GM19395 (cell line): ENCODE results near the gene TNFRSF11A.

Experiments
- ATAC-seq: cut with Tn5 transposase; IDR thresholded peaks from one replicate; pipeline ENCODE4 v1.9.1; 2021; ENCODE audit warnings: mild to moderate bottlenecking, moderate library complexity; ENCODE audit not compliant: unreplicated experiment

Gene TNFRSF11A

DNA sequence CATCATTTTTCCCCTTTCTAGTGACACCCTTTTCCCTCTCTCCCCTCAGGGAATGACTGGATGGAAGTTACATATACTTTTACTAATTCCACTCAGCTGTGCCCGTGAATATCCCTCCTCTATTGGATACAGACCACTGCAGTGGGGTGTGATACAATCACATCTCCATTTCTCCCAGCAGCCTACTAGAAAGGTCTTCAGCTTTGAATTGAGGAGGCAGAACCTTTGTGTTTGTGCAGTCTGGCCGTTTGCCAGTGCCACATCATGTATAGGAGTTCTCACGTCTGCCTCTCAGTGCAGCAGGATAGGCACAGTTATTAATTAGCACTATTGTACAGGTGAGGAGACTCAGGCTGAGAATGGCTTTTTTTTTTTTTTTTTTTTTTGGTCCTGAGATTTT is 16.4 kb downstream of the TNFRSF11A start:
- ATAC-seq = no peak

DNA sequence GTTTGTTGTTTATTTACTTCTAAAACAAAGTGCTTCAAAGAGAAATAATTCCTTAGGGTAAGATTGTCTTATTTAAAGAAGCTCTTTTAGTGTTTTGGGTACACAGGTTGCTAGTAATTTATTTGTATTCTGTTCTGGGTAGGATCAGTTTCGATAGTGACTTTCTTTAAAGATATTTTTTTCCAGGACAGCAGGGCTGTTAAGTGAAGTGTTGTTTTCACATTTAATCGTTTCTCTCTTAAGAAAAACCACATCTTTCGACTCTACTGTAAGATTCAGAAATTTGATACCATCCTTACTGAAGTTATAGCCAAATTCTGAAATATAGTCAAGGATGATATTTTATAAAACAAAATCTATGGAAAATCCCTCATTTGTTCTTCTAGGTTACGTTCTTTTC is 17.8 kb downstream of the TNFRSF11A start:
- ATAC-seq = no peak

DNA sequence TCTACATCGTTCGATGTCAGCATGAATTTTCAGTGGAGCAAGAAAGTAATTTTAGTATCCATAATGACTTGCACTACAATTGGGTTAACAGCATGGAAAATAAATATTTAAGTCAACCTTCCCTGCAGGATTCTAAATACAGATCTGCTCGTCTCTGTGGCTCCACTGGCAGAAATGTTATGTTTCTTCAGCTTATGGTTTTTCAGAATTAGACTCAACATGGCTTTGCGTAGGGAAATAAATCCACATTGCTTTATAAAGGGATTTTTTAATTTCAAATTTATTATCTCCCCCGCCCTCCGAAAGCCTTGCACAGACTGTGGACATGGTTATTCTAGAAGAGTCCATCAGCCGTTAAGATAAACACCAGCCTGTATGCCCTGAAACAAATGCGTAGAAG is 18.2 kb downstream of the TNFRSF11A start:
- ATAC-seq = no peak

DNA sequence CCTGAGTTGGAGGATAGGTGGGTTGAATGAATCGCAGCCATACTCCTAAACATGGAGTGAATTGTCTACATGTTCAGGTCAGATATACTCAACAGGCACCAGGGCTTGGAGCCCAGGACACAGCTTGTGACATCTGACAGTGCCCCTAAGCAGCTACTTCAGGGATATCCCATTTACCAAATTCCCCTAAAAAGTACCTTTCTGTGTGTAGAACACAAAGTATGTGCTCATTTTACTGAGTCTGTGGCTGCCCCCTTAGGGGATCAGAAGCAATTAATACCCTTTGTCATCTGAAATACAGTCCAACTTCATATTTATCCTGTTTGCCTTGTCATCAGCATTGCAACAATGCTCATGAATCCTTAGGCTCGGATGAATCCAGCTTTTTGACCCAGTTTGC is 20.8 kb downstream of the TNFRSF11A start:
- no peak for ATAC-seq

DNA sequence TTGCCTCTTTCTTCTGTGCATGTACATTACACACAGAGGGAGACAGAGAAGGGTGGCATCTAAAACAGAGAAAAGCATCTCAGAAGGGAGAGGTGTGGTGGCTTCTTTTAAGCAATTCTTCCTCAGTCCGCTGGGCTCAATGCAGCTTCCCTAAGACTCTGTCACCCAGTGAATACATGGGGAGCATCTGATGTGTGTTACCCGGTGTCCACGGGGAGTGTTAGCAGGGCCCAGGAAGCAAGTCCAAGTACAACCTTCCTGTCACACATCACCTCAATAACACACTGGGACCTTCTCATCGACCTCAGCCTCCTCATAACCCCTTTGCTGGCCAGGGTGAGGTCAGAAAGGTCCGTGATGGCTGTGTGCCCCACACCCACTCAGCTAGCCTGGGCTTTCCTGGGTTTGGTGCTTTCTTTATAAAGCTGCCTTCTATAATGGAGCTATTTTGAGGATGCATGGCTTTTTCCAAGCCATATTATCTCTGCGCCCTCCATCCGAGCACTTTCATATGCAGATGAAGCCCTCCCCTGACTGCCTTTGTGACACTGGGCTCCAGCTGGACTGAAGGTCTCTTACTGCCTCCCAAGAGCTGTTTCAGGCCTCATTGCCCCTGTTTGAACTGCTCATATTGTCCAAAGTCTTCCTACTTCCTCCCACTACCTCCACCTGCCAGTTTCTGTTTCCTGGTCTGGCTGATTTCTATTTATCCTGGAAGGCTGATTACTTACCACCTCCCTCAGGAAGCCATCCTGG is 21.4 kb downstream of the TNFRSF11A start:
- no peak for ATAC-seq

DNA sequence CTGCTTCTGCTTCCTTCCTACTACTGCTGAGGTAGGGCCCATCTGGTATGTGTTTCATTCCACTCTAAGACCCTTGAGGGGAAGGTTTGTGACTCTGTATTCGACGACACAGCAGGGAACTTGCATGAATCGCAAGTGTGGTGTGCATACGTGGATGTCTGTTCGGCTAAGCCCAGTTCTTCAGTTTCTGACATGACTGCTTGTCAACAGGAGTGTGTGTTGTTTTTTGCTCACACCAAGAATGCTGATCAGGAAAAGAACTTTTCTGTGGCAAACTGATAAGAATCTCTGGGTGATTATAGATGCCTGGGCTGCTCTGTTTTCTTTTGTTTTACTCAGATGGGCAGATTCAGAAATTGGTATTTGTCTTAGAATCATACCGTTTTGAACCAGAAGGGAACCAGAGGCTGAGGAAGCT is 22.0 kb downstream of the TNFRSF11A start:
- ATAC-seq = no peak

DNA sequence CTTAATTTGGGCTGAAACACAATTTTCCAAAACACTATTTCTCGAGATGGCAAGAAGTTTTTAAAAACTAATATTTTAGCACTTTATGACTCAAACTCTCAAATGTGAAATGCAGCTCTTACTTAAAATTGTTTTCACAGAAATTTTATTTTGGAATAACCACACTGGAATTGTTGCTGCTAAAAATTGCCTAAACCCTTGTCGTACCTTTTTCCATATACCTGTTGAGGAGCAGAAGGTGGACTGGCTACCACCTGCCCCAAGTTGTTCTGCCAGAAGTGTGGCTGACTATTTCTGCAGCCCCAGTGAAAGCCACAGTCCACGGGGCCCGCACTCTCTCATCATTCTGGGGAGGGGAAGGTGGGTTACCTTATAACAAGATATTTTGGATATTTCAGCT is 23.4 kb downstream of the TNFRSF11A start:
- no peak for ATAC-seq

DNA sequence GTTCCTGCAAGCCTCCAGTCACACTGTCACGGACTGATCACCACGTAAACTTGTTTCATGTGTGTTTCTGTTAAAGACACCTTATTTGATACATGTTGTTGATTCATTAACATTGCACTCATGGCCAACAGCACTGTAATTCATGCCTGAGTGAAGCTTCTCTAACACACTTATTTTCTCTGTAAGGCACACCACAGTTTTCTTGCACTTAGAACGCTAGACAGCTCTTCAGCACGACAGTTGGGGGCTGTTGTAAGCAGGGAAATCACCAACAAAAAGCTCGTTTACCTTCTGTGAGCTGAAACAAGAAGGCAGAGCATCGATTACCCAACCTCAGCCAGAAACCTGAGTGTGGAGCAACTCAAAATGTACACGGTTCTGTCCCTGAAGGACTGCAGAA is 28.1 kb downstream of the TNFRSF11A start:
- no peak for ATAC-seq

DNA sequence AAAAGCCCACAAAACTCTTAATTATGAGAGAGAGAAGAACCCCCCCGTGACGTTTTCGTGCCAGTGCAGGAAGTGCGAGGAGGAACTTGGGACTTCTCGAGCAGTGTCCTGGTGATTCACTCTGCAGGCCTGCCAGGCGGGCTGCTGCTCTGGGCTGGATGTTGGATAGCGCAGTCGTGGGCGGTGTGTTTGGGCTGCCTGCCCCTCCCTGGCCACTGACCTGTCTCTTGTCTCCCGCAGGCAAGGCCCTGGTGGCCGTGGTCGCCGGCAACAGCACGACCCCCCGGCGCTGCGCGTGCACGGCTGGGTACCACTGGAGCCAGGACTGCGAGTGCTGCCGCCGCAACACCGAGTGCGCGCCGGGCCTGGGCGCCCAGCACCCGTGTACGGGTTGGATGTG is 29.0 kb downstream of the TNFRSF11A start:
- ATAC-seq = no peak

DNA sequence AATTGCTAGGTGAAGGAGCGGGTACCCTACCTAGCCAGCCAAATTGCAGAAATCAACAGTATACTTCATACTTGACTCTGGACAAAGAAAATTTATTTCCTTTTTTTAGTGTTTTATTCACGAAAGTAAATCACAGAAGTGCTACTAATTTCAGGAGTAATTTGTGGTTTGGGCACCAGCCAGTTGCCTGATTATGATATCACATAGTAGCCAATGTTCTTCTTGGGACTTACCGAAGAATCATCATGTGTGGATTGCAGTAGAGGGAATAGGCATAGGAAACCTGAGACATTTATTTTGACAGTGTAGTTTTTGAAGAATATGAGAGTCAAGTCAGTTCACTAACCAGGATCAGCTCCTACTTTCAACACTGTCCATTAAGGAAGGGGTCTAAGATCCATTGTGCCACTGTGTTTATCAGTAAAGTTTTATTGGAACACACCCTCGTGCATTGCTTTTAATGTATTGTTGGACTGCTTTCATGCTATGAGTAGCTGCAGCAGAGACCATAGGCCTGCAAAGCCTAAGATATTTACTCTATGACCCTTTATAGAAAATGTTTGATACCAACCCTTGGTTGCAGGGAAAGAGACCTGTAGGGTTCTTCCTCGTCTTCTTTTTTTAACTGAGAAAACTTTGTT is 32.1 kb downstream of the TNFRSF11A start:
- no peak for ATAC-seq

DNA sequence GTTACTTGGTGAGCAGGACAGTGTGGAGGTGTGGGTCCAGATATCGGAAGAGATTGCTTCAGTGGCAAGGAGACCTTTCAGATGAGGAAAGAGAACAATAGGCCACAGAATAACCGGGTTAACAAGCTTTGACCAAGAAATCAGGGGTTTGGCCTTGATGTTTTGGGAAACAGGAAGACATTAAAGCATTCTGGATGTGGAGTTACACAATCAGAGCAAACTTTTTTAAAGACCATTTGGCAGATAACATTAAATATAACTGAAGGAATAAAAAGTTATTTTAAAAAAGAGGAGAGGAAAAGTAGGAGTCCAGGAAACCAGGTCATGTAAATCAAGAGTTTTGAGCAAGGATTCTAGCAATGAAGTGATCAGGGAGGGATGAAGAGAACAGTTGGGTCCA is 35.7 kb downstream of the TNFRSF11A start:
- ATAC-seq = no peak

DNA sequence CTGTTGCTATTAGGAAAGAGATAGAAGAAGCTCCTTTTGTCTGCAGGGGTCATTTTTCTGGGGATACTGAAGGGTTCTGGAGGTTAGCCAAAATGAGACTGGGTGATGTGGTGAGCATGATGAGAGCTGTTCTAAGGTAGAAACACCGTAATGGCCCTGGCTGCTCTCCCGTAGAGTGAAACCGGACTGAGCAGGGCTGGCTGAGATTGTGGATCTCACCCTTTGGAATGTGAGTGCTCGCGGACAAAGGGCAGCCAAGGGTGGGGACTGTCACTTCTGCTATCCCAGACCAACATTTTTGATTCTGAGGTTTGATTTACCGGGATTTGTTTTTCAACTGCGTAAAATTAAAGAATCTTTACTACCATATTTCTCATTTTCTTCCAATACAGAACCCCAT is 36.2 kb downstream of the TNFRSF11A start:
- no peak for ATAC-seq

DNA sequence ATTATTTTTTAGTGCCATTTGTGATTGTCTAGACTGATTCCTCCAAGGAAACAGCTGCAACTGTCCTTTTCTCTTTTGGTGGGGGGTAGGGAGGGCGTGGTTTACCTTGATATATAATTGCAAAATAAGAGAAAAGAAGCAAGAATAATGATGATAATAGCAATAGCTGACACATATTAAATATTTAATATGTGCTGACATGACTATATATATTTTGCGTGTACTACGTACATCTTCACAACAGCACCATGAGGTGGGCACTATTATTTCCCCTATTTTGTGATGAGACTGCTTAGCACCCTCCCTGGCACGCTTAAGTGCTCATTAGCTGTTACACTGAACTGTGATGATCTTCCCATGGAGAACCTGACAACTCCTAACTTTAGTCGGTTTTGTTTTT is 39.4 kb downstream of the TNFRSF11A start:
- no peak for ATAC-seq

DNA sequence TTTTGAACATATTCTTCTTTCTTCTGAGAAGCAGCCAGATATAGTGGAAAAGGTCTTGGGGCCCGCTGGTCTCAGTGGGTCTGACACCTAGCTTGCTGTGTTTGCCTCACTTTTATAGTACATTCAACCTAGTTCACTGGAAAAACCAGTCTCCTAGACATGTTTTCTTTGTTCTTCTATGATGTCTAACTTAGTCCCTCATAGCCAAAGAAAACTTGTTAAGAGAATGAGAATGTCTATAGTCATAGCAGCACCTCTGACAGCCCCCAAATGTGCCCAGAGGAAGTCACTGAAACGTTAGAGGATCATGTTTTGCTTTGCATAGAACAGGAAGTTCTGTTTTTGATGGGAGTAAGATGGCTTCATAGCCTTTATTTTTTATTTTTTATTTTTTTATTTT is 40.3 kb downstream of the TNFRSF11A start:
- no peak for ATAC-seq

DNA sequence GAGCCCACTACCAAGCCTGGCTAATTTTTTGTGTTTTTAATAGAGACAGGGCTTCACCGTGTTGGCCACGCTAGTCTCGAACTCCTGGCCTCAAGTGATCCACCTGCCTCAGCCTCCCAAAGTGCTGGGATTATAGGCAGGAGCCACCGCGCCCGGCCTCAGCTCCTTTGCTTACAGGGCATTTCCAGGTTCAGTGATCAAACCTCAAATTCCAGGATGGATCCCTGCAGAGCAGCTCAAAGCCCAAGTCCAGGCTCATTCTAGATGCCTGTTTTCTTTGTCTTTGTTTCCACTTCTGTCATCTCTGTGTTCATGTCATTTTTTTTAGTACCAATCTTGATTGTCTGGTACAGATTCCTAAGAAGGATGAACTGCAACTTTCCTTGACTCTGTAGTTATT is 41.9 kb downstream of the TNFRSF11A start:
- no peak for ATAC-seq

DNA sequence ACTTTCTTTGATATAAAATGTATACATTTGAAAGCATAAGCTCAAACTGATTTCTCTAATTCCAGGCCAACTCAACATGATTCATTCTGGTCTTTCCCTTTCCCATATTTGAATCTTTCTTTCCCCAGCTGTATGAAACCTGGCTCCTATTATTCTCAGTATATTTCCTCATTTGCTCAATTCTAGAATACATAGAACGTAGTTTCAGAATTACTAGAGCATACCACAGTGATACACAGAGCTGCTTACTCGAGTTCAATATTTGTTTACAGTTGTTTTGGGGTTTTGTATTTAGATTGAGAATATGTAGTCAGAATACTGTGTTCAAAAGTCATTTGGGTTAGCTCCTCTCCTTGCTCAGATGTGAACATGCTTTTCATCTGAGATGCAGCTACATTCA is 43.0 kb downstream of the TNFRSF11A start:
- ATAC-seq = peak; percentile 84

DNA sequence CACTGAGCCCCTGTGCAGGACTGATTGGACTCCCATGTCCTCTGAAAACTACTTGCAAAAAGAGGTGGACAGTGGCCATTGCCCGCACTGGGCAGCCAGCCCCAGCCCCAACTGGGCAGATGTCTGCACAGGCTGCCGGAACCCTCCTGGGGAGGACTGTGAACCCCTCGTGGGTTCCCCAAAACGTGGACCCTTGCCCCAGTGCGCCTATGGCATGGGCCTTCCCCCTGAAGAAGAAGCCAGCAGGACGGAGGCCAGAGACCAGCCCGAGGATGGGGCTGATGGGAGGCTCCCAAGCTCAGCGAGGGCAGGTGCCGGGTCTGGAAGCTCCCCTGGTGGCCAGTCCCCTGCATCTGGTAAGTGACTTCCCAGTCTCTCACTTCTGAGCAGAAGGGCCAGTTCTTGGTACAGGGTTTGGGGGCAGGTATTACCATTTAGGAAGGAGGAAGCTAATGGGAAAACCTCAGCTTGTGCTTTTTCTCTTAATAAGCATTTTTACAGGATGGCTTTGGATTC is 44.1 kb downstream of the TNFRSF11A start:
- no peak for ATAC-seq

DNA sequence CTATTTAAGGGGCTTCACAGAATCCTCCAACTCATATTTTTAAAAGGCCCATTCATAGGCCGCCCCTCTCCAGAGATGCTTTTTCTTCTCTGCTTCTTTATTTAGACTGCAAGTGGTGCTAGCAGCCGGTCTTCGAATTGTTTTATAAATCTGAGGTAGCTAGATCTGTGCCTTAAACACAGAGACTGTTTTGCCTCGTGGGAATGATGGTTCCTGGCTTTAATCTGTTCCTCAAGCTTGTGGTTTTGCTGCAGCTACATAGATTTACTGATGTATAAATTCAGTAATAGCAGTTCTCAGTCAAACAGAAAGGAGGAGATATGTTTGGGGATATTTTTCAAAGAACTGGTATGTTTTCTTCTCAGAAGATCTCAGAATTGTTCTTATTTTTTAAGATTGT is 45.3 kb downstream of the TNFRSF11A start:
- no peak for ATAC-seq

DNA sequence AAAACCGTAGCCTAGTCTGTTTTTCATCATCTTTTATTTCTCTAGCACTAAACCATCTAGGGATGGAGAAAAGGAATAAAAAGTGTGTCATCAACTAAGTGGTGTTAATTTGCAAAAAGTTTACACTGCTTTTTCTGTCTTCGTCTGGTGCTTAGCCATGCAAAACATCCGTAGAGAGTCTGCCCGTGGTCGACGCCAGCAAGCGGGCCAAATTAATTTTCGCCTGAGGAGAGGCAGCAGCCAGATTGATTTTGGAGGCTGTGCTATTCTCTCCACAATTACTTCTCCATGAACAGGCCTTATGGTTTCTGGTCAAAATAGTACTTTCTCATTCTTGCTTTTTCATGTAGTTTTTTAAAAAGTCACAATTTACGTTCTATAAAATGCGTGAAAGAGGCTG is 46.3 kb downstream of the TNFRSF11A start:
- ATAC-seq = no peak

DNA sequence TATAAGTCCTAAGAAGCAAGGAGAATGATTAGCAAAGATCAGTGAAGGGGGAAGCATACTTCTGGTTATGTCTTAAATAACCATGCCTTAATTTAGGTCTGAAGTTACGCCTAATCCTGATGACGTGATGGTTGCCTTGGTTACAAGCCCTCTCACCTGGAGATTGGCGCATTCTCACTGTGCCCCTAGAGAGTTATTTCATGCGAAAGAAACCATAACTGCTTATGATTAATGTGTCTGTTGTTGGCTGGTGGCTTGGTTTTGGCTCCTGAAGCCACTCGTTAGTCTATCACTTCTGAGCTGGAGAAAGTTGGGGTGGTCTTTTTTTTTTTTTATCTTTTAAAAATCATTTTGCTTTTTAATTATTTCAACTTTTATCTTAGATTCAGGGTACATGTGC is 47.0 kb downstream of the TNFRSF11A start:
- ATAC-seq = no peak

DNA sequence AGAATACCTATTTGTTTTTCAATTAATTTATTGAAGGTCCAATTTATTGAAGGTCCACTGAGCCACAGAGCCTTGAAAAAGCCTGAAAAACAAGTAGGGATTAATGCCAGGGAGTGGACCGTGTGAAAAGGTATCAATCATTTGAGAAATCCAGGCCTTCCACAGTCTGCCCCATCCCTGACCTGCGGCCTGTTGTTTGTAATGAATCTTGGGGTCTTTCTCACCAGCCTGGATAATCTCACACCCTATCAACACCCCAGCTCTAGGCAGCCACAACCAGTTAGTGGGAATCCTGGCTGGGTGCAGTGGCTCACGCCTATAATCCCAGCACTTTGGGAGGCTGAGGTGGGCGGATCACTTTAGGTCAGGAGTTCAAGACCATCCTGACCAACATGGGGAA is 47.8 kb downstream of the TNFRSF11A start:
- no peak for ATAC-seq

DNA sequence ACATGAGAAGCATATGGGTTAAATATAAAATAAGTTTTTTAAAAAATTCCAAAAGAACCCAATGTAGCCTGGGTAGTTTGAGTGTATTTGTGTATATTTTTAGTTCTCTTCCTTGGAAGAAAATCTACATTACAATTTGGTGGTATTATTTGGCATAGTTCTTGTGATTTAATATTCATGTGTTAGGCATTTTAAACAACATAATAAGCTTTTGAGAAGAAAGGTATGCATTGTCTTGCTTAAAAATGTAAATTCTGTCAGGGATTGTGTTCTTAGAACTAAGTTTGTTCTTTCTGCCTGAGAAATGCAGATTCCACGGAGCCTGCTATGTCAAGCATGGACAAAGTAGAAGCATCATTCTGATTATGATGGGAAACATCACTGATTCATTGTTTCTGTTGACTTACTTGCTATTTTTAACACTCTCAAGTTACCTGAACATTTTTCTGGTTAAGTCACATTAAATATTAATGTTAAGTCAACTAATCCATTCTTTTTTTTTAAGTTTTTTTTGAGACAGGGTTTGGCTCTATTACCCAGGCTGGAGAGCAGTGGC is 49.4 kb downstream of the TNFRSF11A start:
- no peak for ATAC-seq
